Endodermal cell (in vitro differentiated cells): ENCODE data around the gene MSLN. TPM values are rescaled to one million over a fixed set of nuclear protein-coding genes. Genes with fewer than 3 reads are reported as not detected.

Source experiments
- DNase-seq: peaks from one replicate; pipeline ENCODE4 v3.0.0-alpha.2; 2017
- H3K27ac ChIP-seq: 2 replicates; pipeline ENCODE4 v1.5.1; 2013; ENCODE audit warnings: mild to moderate bottlenecking, low read depth, low read length, moderate library complexity
- H3K27me3 ChIP-seq: 2 replicates; pipeline ENCODE4 v1.6.1; 2013; ENCODE audit warnings: mild to moderate bottlenecking, low read length, moderate library complexity; ENCODE audit not compliant: insufficient read depth, control insufficient read depth, poor library complexity, severe bottlenecking
- H3K36me3 ChIP-seq: 2 replicates; pipeline ENCODE4 v1.7.0; 2013; ENCODE audit warnings: mild to moderate bottlenecking, low read length, moderate library complexity; ENCODE audit not compliant: control insufficient read depth, insufficient read depth
- H3K4me1 ChIP-seq: one replicate; pipeline ENCODE4 v1.7.0; 2013; ENCODE audit warnings: low read length; ENCODE audit not compliant: control insufficient read depth, insufficient read depth
- H3K4me3 ChIP-seq: 2 replicates; pipeline ENCODE4 v1.5.1; 2013; ENCODE audit warnings: mild to moderate bottlenecking, low read length, moderate library complexity
- H3K9ac ChIP-seq: 2 replicates; pipeline ENCODE4 v1.6.1; 2013; ENCODE audit warnings: mild to moderate bottlenecking, low read length, moderate library complexity; ENCODE audit not compliant: poor library complexity, severe bottlenecking; ENCODE audit errors: extremely low read depth
- H3K9me3 ChIP-seq: 2 replicates; pipeline ENCODE4 v1.6.1; 2013; ENCODE audit warnings: mild to moderate bottlenecking, low read length, moderate library complexity; ENCODE audit not compliant: control insufficient read depth
- H3K27ac Mint-ChIP-seq: 2 replicates; pipeline ENCODE4 v1.8.0; 2020; ENCODE audit warnings: mixed read lengths
- H3K27me3 Mint-ChIP-seq: 2 replicates; pipeline ENCODE4 v1.8.0; 2021; ENCODE audit warnings: mild to moderate bottlenecking, mixed read lengths; ENCODE audit not compliant: insufficient read depth
- H3K36me3 Mint-ChIP-seq: 2 replicates; pipeline ENCODE4 v1.8.0; 2020; ENCODE audit warnings: low read depth, mixed read lengths
- H3K4me1 Mint-ChIP-seq: 2 replicates; pipeline ENCODE4 v1.8.0; 2020; ENCODE audit warnings: mixed read lengths
- H3K4me3 Mint-ChIP-seq: 2 replicates; pipeline ENCODE4 v1.8.0; 2020; ENCODE audit warnings: mild to moderate bottlenecking, moderate library complexity, mixed read lengths
- H3K9me3 Mint-ChIP-seq: 2 replicates; pipeline ENCODE4 v1.8.0; 2020; ENCODE audit warnings: mild to moderate bottlenecking, mixed read lengths
- WGBS, 2 experiments: methylation state at CpG; one replicate each; pipeline versions ENCODE4 v1.1.5 to v1.1.7; 2013; ENCODE audit warnings: missing lambda C conversion rate in 2 of 2, mixed read lengths in 1 of 2; ENCODE audit not compliant: insufficient coverage in 1 of 2, insufficient read length in 1 of 2; 5-methylcytosine and 5-hydroxymethylcytosine counted together
- total RNA-seq, 2 donors: library from RNA; stranded (reverse); fragmentation: NEBNext Ultra II Directional in 1 of 2; extraction: Animal tissue kit (Norgen Biotek cat#: 25700) in 1 of 2; gene quantifications; 2 replicates in 1 of 2; 3 replicates in 1 of 2; pipeline ENCODE4 v1.2.1, GENCODE V29; 2021
- TF ChIP-seq, protein P1 (sequence below): fragments of 200-600 bp; sonication (generic); conservative IDR thresholded peaks from 2 replicates; pipeline ENCODE4 v1.5.0; 2021; ENCODE audit warnings: antibody characterized with exemption, mild to moderate bottlenecking

Gene MSLN
- total RNA-seq, 2 donors from 2014 or later = 0.42 to 0.86 TPM

DNA sequence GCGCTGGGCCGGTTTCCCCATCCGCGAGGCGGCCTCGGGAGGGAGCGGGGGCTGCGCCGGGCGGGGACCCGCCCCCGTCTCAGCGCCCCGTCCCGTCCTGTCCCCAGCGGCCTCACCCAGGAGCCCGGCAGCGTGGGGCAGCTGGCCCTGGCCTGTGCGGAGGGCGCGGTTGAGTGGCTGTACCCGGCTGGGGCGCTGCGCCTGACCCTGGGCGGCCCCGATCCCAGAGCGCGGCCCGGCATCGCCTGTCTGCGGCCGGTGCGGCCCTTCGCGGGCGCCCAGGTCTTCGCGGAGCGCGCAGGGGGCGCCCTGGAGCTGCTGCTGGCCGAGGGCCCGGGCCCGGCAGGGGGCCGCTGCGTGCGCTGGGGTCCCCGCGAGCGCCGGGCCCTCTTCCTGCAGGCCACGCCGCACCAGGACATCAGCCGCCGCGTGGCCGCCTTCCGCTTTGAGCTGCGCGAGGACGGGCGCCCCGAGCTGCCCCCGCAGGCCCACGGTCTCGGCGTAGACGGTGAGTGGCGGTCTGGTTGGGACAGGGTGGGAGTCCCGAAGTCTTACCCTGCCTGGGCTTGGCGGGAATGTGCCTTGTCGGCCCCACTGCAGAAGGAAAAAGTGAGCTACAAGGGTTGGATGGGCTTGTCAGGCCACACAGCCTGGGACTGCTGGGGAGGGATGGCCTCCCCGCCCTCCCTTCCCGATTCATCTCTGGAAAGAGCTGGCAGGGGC, 44.9 kb upstream of the MSLN start:
- no peak overlapping the region for H3K27ac Mint-ChIP-seq
- H3K9ac ChIP-seq = no peak overlapping the region
- peaks cover 34% of the 10 kb centered on the region for H3K27me3 ChIP-seq

GRCh38 chr16:716200-716568, 44.4 kb upstream of the MSLN start:
- WGBS, 2 experiments = 6 to 33% methylated on average over 2 to 12 of the region's 12 CpGs
- H3K27ac Mint-ChIP-seq = no peak overlapping the region
- TF ChIP-seq, protein P1, sequence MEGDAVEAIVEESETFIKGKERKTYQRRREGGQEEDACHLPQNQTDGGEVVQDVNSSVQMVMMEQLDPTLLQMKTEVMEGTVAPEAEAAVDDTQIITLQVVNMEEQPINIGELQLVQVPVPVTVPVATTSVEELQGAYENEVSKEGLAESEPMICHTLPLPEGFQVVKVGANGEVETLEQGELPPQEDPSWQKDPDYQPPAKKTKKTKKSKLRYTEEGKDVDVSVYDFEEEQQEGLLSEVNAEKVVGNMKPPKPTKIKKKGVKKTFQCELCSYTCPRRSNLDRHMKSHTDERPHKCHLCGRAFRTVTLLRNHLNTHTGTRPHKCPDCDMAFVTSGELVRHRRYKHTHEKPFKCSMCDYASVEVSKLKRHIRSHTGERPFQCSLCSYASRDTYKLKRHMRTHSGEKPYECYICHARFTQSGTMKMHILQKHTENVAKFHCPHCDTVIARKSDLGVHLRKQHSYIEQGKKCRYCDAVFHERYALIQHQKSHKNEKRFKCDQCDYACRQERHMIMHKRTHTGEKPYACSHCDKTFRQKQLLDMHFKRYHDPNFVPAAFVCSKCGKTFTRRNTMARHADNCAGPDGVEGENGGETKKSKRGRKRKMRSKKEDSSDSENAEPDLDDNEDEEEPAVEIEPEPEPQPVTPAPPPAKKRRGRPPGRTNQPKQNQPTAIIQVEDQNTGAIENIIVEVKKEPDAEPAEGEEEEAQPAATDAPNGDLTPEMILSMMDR = no peak
- DNase-seq = peak; percentile 63
- peak overlapping the region; percentile 49 for H3K4me3 Mint-ChIP-seq
- H3K9me3 Mint-ChIP-seq = no peaks in the 10 kb centered on the region
- H3K36me3 ChIP-seq = no peaks in the 10 kb centered on the region
- H3K4me1 ChIP-seq = peaks cover 8% of the 10 kb centered on the region
- H3K9ac ChIP-seq = no peak overlapping the region
- no peaks in the 10 kb centered on the region for H3K36me3 Mint-ChIP-seq
- H3K4me1 Mint-ChIP-seq = peaks cover 9% of the 10 kb centered on the region
- H3K27me3 ChIP-seq = peaks cover 28% of the 10 kb centered on the region
- peak overlapping the region; percentile 68 for H3K27ac ChIP-seq
- peaks cover 29% of the 10 kb centered on the region for H3K27me3 Mint-ChIP-seq
- peak overlapping the region; percentile 40 for H3K4me3 ChIP-seq
- no peaks in the 10 kb centered on the region for H3K9me3 ChIP-seq

More for the DNA sequence above, 44.9 kb upstream of the MSLN start:
- Histone ChIP-seq H3K27ac (peak overlapping the region; percentile 68), H3K36me3 (no peaks in the 10 kb centered on the region), H3K4me1 (peaks cover 8% of the 10 kb centered on the region), H3K4me3 (peak overlapping the region; percentile 60), H3K9me3 (no peaks in the 10 kb centered on the region)
- Mint-ChIP-seq H3K4me1 (peaks cover 9% of the 10 kb centered on the region), H3K27me3 (peaks cover 30% of the 10 kb centered on the region), H3K9me3 (no peaks in the 10 kb centered on the region), H3K36me3 (no peaks in the 10 kb centered on the region), H3K4me3 (peak overlapping the region; percentile 49)
- WGBS, 2 experiments = 5 to 8% methylated on average over 11 to 74 of the region's 74 CpGs
- DNase-seq = peak; percentile 79
- TF ChIP-seq, protein P1 = peak; percentile 53

GRCh38 chr16:716768-717325, 43.7 kb upstream of the MSLN start:
- 84 to 90% methylated on average over 23 to 29 of the region's 29 CpGs for WGBS, 2 experiments
- Mint-ChIP-seq H3K27ac (no peak overlapping the region), H3K36me3 (no peaks in the 10 kb centered on the region), H3K9me3 (no peaks in the 10 kb centered on the region), H3K4me1 (peaks cover 9% of the 10 kb centered on the region), H3K4me3 (no peak overlapping the region), H3K27me3 (peaks cover 23% of the 10 kb centered on the region)
- H3K4me3 ChIP-seq = no peak overlapping the region
- DNase-seq = no peak
- H3K9ac ChIP-seq = no peak overlapping the region
- H3K36me3 ChIP-seq = no peaks in the 10 kb centered on the region
- H3K27ac ChIP-seq = no peak overlapping the region
- TF ChIP-seq, protein P1 = no peak
- no peaks in the 10 kb centered on the region for H3K9me3 ChIP-seq
- H3K4me1 ChIP-seq = peaks cover 8% of the 10 kb centered on the region
- H3K27me3 ChIP-seq = peaks cover 24% of the 10 kb centered on the region
